HG02763 (cell line): ENCODE data around the gene APMAP.
A peak's percentile ranks its signal among the peaks of the same experiment; 100 is the strongest.

Experiments
- ATAC-seq: cut with Tn5 transposase; IDR thresholded peaks from one replicate; pipeline ENCODE4 v1.9.1; 2021; ENCODE audit warnings: mild to moderate bottlenecking, moderate library complexity; ENCODE audit not compliant: unreplicated experiment

The APMAP gene

GRCh38 chr20:24992487-24993205 is at the start of gene APMAP:
Gene APMAP, minus strand, starts transcription at chr20:24992751. Its CDS starts 63 bp downstream, at chr20:24992688.
- peak; percentile 96 for ATAC-seq

DNA sequence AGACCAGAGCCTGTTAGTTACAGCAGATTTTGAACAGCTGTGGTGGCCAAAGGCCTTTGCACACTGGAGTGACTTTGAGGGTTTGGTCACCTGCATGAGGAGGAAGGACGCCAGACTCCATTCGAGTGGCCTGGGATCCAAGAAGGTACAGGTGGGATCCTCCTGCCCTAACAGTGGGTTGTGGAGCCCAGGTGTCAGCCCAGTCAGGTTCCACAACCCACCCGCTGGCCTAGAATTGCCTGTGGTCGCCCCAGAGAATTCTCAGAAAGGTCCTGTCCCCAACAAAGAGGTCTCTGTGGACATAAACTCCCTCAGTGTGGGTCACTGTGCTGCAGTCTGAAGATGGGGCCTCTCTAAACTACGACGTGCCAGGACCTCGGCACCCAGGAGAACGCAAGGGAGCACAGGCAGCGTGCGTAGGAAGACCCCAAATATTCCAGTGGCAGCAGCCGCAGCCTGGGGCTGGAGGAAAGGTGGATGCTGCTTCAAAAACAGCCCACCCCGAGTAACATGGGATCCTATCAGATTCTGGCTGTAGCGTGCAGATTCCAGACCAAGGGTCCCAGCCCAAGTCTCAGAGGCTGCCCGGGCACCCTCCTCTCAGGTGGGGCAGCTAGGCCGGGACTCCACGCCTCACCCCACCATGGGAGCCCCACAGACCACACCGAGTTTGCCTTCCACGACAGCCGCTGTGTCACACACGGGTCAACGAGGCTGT is 49.4 kb upstream of the APMAP start:
- ATAC-seq, result no peak

DNA sequence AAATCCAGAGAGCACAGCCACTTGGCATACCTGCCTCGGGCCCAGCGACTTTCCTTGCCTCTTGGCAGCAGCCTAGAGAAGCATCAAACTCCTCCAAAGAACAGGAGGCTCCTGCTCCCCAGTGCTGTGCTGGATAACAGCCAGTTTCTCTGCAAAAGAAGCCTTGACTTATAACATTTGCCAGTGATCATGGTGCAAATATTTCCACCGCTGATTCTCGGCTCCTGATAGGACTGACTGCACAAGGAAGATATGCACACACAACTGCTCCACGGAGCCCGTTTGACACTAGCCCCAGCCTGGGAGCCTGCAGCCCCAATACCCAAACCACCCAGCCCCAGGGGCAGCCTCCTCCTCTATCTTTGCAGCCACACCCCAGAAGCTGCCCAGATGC is 47.9 kb upstream of the APMAP start:
- ATAC-seq, result no peak

DNA sequence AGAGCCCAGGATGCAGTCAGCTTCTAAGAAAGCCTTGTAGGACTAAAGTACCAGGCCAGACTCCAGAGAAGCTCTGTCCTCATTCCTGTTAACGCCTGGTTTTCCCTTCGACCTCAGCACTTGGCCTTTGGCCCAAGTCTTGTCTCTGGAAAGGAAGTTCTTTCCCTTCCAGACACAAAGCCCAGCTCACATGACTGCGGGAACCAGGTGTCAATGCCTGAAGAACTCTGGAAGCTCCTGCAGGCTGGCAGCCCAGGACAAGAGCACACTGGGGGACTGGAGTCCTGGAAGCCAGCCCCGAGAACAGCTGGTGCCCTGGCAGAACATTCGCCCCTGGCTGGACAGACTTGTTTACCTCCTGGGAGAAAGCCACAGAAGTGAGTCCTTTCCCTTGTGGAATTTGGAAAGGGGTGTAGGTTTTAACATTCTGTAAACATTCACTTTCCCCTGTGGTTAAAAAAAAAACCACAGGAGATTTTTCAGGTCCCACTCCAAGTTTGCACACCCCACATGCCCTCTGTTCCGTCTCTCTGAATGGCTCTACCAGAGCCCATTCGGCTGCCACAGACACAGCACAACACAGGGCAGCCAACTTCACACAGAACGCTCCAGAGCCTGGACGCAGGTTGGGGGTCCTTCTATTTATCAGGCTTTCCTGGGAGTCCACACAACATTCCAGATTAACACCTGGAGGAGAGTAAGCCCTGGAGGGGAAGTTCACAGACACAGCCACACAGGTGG is 47.3 kb upstream of the APMAP start:
- no peak for ATAC-seq

DNA sequence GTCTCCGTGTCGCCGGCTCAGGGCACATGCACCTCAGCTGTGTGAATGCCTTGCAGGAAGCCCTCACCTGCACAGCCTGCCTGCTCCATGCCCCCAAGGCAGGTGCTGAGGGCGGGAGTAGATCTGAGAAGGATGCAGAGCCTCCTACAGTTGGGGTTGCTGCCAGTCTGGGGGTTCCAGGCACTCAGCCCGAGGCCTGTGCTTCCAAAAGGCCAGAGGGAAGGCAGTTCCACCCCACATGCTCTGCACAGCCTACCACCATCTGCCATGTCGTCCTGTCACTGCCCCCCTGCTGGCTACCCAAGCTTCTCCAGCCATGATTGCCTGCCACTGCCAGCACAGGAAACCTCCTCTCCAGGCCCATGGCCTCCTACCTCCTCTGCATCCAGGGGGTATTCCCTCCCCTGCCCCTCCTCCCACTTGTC is 46.1 kb upstream of the APMAP start:
- no peak for ATAC-seq

DNA sequence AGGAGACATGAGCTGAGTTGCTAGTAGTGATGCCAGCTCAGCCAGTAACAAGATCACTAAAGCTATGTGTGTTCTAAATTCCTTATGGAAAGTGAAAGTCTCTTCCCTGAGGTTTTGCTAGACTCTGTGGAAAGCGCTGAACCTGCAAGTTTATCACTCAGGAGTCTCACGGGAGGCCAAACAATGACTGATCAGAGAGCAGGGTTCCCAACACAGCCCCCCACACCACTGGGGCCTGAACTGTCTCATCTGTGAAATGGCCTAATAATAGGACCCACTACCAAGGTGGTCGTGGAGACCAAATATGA is 45.5 kb upstream of the APMAP start:
- ATAC-seq, result no peak

GRCh38 chr20:25037288-25038102 is 44.9 kb upstream of the APMAP start:
- ATAC-seq, result no peak

DNA sequence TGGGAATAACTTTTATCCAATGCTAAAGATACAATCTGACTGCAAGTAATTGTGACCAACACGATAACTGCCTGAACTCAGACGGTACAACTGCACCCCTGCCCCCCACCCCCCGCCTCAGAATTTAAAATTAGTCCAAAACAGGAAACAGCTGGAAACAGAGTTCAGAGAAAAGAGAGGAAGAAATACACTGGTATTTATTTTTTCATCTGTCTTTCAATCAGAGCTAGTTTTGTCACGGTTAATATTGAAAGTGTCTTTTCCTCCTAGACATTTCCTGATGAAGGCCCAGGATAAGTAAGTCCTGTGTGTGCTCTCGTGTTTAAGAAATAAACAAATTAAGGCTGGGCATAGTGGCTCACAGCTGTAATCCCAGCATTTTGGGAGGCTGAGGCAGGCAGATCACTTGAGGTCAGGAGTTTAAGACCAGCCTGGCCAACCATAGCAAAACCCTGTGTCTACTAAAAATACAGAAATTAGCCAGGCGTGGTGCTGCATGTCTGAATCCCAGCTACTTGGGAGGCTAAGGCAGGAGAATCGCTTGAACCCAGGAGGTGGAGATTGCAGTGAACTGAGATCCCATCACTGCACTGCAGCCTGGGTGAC is 43.9 kb upstream of the APMAP start:
- no peak for ATAC-seq

DNA sequence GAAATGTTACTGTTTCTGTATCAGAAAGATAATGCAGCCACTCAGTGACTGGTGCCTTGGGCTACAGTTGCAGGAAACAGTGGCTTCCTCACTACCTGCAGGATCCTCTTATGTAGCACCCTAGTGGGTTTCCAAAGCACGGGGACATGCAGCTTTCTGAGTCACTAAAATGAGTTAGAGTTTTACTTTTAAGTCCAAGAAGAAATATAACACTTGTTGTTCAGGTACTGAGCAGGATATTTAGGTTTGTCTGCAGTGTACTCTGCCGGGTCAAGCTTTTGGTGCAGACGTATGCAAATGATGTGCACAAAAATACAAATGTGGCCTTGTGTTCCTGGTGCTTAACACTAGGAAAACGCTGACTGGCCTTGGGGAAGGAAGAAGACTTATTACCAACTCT is 43.4 kb upstream of the APMAP start:
- no peak for ATAC-seq

GRCh38 chr20:25033924-25034300 is 41.4 kb upstream of the APMAP start:
- ATAC-seq, result no peak

- no peak for ATAC-seq
Measured at GRCh38 chr20:25033265-25033923, 40.8 kb upstream of the APMAP start.

DNA sequence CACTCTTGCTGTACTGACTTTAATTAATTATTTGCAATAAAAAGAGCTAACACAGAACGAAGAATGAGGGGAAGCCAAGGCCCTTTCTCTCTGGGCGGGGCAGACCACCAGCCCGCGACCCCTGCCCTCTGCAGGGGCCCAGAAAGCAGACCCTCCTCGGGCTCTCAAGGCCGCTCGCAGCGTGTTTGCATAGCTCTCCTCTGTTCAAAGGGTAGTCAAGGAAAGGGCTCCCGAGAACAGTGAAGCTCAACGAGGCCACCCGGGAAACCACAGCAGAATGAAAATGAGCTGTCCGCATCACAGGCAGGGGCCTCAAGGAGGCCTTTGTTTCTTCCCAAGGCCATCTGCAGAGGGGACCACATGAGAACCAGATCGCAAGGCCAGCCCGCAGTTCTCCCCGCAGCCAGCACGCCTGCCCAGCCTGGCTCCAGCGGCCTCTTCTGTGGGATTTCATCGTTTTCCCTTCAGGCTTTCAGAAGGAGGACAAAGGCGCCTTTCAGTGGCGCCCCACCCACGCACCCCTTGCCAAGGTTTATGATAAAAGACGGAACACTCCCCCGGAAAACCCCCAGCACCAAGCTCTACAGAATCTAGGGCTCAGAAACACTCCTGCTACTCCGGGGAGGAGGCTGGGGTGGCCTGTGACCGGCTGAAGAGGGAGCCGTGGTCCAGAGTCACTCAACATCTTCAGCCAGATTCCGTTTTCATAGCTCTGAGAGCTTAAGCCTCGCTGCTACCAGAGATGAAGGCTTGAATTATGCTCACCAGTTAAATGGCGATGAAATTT is 40.1 kb upstream of the APMAP start:
- no peak for ATAC-seq

DNA sequence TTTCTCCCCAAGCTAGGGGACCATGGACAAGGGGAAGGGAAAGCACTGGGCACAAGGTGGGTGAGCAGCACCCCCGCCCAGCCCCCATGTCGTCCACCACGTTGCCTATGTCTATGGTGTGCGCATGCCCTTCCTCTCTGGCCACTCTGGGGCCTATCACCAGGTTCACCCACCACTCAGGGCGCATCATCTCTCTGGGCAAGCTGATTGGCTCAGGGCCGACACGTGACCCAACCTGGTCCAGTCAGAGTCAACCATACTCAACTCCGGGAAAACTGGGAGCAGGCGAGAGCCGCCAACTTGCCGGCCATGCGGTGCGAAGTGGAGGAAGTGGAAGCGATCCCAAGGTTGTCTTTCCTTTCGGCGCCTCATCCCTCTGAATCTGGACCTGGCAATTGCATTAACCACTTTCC is 39.5 kb upstream of the APMAP start:
- no peak for ATAC-seq

- ATAC-seq, result no peak
Measured at GRCh38 chr20:25031241-25031640, 38.7 kb upstream of the APMAP start.

- ATAC-seq, result no peak
Measured at GRCh38 chr20:25030649-25031207, 38.2 kb upstream of the APMAP start.

DNA sequence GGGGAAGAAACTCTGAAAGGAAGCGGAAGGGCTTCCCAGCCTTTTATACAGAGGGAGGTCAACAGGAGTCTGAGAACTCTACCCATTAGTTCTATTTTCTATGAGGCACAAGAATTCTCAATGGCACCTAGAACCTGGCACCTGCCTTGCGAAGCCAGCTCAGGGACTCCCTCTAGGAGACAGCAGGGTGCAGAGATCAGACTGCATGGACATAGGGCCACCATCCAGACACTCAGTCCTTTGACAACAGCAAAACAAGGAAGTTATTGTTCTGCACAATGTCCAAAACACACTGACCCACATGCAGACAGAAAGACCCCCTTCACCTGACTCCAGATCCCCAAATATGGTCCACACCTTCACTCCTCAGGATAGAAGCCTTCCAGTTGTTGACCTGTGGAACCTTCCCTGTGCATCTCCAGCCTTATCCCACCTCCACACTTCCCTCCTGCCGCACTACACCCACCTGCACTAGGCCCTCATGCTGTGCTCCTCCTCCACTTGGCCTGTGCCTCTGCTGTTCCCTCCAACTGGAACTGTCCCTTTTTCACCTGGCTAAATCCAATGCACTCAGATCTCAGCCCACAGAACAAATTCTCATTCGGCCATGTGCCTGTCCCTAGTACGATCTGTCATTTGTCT is 37.6 kb upstream of the APMAP start:
- ATAC-seq, result no peak

GRCh38 chr20:25025986-25026605 is 33.5 kb upstream of the APMAP start:
- no peak for ATAC-seq
